ENCODE measurements around the gene C2orf81.
A peak's percentile ranks its signal among the peaks of the same experiment; 100 is the strongest.
"Not testable (repeated sequence)": the region's sequence is repeated elsewhere in the genome, so short reads cannot be mapped to it uniquely, and the experiment has no call there.

C2orf81 gene

GRCh38 chr2:74421221-74421870, at the start of gene C2orf81, which contains the start of gene WDR54:
Gene C2orf81, minus strand, starts transcription at chr2:74421619. Its CDS starts 59 bp downstream, at chr2:74421560.
Gene WDR54, plus strand, starts transcription at chr2:74421730. Its CDS starts 424 bp downstream, at chr2:74422154.
- peak; percentile 97 for DNase-seq

- DNase-seq, result not testable (repeated sequence)
Observed at GRCh38 chr2:74470742-74471141, 49.3 kb upstream of the C2orf81 start.

- DNase-seq, result no peak
Observed at GRCh38 chr2:74464406-74464805, 43.0 kb upstream of the C2orf81 start.

DNA sequence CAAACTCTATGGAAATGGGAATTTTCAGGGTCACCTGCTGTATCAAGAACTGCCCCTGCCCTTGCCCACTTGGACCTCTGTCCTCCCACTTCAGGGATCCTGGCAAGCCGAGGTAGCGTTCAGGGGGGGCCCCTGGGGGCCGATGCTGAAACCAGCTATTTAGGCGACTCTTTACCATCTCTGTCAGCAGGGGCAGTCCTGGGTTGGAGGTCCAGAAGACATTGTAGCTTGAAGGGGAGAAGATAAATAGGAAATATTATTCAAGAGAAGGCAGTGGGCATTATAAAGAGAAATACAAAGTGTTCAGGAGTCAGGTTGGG, 41.3 kb upstream of the C2orf81 start:
- no peak for DNase-seq

- DNase-seq, result peak; percentile 0
Observed at GRCh38 chr2:74462054-74462785, 40.8 kb upstream of the C2orf81 start.

DNA sequence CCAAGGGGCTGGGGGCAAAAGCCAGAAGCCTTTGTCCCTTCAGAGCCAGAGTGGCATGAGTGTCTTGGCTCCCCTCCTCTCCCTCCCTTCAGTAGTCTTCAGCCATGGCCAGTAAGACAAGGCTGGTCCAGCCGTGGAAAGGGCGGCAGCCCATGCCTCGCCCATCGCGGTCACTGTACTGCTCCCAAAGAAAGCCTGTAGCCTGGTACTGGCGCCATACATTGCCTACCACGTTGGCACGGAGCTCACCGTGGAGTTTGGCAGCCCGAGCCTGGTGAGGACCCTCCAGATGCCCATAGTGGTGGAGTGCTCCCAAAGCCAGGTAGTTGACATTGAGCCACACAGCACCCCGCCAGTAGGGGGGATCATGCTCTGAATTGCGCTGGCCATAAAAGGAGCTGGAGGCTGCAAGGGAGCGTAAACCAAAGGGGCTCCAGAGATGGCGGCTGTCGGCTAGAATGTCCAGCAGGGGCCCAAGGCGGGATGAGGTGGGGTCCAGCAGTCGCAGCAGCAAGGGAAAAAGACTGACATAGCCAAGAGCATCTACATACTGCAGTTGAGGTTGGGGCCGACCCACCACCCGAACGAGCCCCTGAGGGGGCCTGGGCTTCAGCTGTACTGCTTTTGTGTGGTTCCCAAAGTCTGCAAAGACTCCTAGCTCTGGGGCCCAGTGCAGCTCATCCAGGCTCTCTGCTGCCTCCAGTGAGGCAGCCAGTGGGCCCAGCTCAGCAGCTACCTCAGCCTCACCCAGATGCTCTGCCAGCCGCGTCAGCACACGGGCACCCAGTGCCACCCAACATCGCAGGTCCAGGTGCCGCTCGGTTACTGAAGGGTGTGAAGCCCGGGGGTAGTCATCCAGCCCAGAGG, 40.0 kb upstream of the C2orf81 start:
- no peak for DNase-seq

GRCh38 chr2:74460187-74460586, 38.8 kb upstream of the C2orf81 start:
- DNase-seq, result not testable (repeated sequence)

DNA sequence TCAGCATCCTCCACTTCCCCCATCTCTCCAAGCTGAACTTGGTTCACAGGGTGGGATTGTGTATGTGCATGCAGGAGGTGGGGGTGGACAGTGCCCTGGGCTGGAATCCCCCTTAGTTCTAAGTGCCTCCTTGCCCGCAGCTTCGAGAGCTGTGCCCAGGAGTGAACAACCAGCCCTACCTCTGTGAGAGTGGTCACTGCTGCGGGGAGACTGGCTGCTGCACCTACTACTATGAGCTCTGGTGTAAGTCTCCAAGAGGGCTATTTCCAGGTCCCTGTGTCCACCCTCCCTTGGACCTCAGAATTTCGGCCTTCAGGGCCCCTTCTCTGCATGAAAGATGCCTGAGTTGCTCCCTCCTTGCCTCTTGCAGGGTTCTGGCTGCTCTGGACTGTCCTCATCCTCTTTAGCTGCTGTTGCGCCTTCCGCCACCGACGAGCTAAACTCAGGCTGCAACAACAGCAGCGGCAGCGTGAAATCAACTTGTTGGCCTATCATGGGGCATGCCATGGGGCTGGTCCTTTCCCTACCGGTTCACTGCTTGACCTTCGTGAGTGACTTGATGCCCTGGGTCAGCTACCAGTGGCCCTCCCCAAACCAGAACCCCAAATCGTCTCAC, 38.2 kb upstream of the C2orf81 start:
- not testable (repeated sequence) for DNase-seq

- DNase-seq, result no peak
Observed at GRCh38 chr2:74458938-74459363, 37.5 kb upstream of the C2orf81 start.

- DNase-seq, result peak; percentile 99
Observed at GRCh38 chr2:74458132-74458937, 36.9 kb upstream of the C2orf81 start, which contains the start of gene WBP1. Gene WBP1, plus strand, starts transcription at chr2:74458438. Its CDS starts 165 bp downstream, at chr2:74458603.

- peak; percentile 74 for DNase-seq
Observed at GRCh38 chr2:74457549-74458131, 36.2 kb upstream of the C2orf81 start.

DNA sequence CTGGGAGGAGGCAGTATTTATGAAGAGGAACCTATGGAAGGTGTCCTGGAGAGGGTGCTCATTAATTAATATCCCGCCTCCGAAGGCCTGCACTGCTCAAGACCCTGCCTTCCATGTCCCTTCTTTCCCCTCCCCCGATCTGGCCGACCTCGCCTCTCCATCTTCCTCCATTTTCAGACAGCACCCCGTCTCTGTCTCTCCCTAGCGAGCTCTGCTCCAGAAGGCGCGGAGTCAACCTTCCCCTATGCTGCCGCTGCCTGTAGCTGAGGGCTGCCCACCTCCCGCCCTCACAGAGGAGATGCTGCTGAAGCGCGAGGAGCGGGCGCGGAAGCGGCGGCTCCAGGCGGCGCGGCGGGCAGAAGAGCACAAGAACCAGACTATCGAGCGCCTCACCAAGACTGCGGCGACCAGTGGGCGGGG, 35.7 kb upstream of the C2orf81 start:
- no peak for DNase-seq

DNA sequence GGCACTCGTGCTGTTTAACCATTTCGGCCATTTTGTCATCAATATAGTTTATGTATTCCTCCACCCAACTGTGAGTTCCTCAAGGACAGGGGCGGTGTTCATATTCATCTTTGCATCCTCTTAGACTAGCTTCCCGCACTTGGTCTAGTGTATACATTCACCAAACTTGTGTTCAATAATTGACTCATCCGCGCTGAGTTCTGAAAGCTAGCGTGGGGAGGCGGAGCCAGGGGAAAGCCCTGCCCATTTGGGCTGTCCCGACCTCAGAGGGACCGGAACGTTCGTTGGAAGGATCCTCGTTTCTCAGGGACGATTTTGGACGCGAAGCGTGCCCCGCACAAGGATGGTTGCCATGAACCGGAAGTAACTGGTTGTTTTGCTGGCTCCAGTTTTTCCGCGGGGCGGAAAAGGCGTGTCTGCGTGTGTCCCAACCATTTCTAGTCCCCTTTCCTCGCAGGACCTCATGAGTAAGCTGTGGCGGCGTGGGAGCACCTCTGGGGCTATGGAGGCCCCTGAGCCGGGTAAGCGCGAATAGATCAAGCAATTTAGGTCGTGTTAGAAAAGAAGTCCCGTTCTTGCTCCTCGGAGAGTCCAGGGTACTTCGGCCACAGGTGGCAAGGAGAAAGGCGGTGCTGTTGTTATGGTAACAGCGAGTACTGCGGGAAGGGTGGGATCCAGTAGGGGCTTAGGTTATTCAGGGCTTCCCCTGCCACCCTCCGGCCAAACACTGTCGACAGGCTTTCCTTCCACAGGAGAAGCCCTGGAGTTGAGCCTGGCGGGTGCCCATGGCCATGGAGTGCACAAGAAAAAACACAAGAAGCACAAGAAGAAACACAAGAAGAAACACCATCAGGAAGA, 33.5 kb upstream of the C2orf81 start, which contains the start of gene INO80B:
INO80B (plus strand) TSS at position 434 of the 858 bp plus-strand sequence; CDS start at position 464, 30 bp downstream.
- peak; percentile 98 for DNase-seq

- no peak for DNase-seq
Observed at GRCh38 chr2:74450570-74451190, 29.3 kb upstream of the C2orf81 start.

DNA sequence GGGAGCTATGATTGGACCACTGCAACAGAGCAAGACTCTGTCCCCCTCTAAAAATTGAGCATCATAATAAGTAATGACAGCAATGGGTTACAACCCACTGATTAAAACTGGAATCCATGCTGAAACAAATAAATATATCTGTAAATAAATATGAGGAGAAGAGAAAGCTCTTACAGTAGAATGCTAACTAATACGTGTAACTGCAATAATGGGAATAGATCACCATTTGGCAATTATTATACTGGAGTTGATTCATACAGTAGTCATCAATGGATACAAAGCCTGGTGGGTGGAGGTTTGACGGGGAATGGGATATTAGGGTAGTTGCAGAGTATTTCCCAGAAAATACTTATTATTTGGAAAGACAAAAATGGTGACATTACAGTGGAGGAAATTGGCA, 27.4 kb upstream of the C2orf81 start:
- no peak for DNase-seq

DNA sequence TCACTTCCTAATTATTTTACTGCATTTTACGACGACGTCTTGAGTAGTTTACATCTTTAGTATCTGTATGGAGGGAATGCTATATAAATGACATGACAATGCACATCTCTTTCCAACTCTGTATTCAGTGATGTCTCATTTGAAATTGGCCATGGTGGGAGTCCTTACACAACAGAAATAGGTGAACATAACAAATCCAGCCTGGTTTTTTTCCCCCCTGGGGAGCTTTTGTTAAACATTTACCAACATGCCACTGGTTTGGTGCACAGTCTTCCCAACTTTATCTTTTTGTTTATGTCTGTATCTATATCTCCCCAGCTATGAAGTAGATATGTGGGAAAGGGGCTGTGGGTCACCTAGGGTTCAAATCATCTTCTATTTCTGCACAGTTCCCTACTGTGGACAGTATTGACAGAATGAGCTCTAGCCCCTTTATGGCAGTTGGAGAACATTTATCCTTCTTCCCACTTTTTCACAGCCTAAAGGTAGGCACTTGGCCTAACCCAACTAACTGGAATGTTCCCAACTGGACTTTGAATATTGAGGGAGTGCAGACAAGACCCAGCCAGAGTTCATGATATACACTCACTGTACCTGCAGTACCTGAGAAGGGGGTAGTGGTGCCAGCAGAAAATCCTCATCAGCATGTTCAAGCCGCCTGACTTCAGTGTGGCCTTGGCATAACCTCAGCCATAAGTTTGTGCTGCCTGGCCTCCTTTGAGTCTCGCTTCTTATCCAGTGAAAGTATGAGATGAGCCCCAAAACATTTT, 26.0 kb upstream of the C2orf81 start:
- no peak for DNase-seq

DNA sequence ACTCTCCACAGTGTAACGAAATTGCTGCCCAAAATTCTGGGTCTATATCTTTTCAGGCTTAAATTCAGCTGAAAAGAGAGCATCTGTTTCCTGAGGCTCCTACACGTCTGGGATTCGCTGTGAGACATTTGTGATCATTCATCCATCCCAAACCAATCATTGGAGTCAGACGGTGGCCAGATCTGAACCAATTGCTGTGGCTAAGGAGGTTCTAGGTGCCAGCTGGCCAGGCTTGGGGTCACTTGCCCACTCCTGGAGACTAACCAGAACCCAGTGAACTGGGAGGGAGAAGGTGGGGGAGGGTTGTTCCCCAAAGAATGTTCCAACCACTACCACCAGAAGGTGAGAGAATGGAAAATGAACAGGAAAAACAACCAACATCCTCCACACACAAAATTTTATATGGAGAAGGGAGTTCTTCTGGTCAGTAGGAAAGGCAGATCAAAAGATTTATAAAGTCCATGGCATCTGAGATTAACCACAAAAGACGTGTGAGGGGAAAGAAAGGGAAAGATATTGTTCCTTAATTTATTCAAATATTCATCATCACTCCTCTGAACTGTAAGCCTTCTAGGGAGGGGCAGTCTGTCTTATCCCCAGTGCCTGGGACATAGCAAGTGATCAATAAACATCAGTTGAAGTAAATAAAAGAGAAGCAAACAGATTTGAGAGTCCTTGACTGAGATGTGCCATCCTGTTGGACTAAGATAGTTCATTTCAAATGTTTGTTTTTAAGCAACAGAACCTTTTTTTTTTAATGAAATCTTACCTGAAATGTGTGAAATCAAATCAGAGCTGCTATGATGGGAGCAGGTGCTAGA, 23.3 kb upstream of the C2orf81 start:
- DNase-seq, result no peak

Measured in RPMI8226 (cell line).